ENCODE results near the gene C1GALT1C1L.

DNA sequence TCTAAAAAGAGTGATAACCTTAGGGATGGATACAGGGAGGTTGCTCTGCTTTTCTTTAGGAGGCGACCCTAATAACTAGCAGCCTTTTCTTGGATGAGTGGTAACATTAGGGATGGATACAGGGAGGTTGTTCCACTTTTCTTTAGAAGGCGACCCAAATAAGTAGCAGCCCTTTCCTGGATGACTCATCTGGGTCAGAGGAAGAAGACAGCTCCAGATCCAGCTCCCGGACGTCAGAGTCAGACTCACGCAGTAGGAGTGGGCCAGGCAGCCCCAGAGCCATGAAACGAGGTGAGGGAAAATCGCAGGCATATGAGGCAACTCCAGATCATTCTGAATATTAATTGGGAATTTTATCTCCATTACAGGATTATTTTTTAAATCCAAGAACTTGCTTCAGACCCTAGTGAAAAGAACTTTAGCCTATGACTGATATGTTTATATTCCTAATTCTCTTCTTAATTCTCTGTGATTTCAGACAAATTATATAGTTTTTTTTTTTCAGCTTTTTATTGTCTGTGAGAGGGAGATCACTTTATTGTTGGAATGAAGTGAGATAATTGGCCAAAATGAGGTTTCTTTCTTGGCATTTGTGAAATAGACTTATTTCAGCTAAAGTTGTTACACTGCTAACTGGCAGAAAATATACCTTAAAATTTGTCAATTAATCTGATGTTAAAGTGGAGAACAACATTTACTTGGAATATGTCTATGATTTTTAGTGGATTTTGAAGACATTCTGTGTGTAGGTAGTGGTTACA, 31.2 kb upstream of the C1GALT1C1L start:
- TF ChIP-seq, protein P1, sequence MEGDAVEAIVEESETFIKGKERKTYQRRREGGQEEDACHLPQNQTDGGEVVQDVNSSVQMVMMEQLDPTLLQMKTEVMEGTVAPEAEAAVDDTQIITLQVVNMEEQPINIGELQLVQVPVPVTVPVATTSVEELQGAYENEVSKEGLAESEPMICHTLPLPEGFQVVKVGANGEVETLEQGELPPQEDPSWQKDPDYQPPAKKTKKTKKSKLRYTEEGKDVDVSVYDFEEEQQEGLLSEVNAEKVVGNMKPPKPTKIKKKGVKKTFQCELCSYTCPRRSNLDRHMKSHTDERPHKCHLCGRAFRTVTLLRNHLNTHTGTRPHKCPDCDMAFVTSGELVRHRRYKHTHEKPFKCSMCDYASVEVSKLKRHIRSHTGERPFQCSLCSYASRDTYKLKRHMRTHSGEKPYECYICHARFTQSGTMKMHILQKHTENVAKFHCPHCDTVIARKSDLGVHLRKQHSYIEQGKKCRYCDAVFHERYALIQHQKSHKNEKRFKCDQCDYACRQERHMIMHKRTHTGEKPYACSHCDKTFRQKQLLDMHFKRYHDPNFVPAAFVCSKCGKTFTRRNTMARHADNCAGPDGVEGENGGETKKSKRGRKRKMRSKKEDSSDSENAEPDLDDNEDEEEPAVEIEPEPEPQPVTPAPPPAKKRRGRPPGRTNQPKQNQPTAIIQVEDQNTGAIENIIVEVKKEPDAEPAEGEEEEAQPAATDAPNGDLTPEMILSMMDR (IDR thresholded peaks at IDR 0.05), result no peak
- no peak for TF ChIP-seq EZH2 (IDR thresholded peaks at IDR 0.05; ENCODE audit: borderline replicate concordance, insufficient read depth, low read depth, low read length, poor library complexity, severe bottlenecking)
